HAP-1 (cell line): ENCODE results near the gene MST1.
"Not testable (repeated sequence)": the region's sequence is repeated elsewhere in the genome, so short reads cannot be mapped to it uniquely, and the experiment has no call there.

Source experiments
- DNase-seq, 2 experiments: peaks; one replicate each; pipeline ENCODE4 v3.0.0-alpha.2; 2016 to 2020; ENCODE audit warnings: low spot score in 2 of 2
- H3K27me3 ChIP-seq: fragments of 250-450 bp; sonication (Bioruptor Pico); 2 replicates; pipeline ENCODE4 v1.5.1; 2020; ENCODE audit warnings: low read depth, mild to moderate bottlenecking, moderate library complexity
- H3K36me3 ChIP-seq: fragments of 250-450 bp; sonication (Bioruptor Pico); replicated peaks from 2 replicates; pipeline ENCODE4 v1.5.1; 2020; ENCODE audit warnings: mild to moderate bottlenecking
- H3K4me1 ChIP-seq: fragments of 250-450 bp; sonication (Bioruptor Pico); 2 replicates; pipeline ENCODE4 v1.5.1; 2020; ENCODE audit warnings: mild to moderate bottlenecking
- H3K4me3 ChIP-seq: fragments of 250-450 bp; sonication (Bioruptor Pico); 2 replicates; pipeline ENCODE4 v1.5.1; 2020; ENCODE audit warnings: mild to moderate bottlenecking, moderate library complexity
- H3K9me3 ChIP-seq: fragments of 250-450 bp; sonication (Bioruptor Pico); 2 replicates; pipeline ENCODE4 v1.5.1; 2020; ENCODE audit warnings: mild to moderate bottlenecking, moderate library complexity
- in situ Hi-C: fragments of 300-500 bp; cut with MboI; formaldehyde crosslinking; loops from 3 replicates; pipeline ENCODE4 v1.14.3; 2020; ENCODE audit warnings: low sequenced_read_pairs, inconsistent platforms, mixed read lengths

The MST1 gene

DNA sequence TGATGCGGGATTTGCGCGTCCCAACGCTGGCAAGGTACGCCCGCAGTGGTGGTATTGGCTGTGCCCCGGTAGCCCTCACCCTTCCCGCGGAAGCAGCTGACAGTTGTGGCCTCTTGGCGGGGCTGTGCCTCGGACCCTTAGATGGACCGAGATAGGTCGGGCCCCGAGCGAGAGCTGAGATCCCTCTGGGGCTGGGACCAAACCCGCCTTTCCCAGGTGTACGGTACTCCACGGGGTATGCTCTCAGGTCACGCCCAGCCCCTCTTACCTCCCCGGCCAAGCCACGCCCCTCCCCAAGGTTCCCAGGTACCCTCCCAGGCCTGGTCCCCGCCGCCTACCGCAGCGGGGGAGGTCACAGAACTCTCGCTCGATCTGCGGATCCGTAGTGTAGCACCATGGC lies 2.9 kb downstream of the MST1 start:
- H3K4me3 ChIP-seq, H3K4me1 ChIP-seq: not testable (repeated sequence)

DNA sequence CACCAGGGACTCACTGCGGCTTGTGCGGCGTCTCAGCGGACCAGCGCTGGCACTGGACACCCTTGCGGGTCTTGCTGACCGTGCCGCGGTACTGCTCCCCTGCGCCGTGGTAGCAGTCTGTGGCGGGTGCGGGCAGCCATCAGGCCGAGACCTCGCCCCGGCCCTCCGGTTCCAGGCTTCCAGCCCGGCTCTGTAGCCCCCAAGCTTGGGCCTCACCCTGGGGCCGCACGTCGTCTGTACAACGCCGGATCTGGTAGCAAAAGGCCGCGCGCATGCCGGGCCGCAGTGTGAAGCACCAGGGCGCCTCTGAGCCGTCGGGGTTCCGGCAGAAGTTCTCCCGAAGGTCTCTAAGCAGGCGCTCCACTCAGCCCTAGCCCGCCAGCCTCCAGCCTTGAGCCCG lies 3.4 kb downstream of the MST1 start:
- H3K4me1 ChIP-seq, DNase-seq, H3K27me3 ChIP-seq, H3K9me3 ChIP-seq, H3K4me3 ChIP-seq, in situ Hi-C loops: not testable (repeated sequence)
- peaks cover 31% of the 10 kb centered on the region for H3K36me3 ChIP-seq

More for the DNA sequence above, 2.9 kb downstream of the MST1 start:
- H3K27me3 ChIP-seq, in situ Hi-C loops, H3K9me3 ChIP-seq, DNase-seq: not testable (repeated sequence)
- peaks cover 26% of the 10 kb centered on the region for H3K36me3 ChIP-seq

DNA sequence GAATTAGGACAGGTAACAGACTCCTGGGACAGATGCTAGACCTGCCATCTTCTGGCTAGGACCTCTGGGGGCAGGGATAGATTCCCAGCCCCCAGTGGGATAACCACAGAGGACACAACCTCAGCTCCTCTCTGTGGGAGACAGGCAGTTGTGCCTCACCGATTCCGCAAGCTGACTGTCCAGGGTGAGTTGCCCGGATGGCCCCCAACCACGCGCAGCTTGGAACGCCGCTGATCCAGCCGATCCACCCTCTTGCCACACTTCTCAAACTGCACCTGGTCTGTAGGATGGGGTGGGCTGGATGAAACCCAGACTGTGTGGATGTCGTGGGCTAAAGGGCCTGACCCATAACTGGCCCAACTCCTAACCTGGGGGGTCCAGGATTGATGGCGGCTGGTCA lies 4.2 kb downstream of the MST1 start:
- H3K4me3 ChIP-seq, H3K9me3 ChIP-seq, H3K27me3 ChIP-seq, DNase-seq, in situ Hi-C loops, H3K4me1 ChIP-seq: not testable (repeated sequence)
- H3K36me3 ChIP-seq = peaks cover 38% of the 10 kb centered on the region

DNA sequence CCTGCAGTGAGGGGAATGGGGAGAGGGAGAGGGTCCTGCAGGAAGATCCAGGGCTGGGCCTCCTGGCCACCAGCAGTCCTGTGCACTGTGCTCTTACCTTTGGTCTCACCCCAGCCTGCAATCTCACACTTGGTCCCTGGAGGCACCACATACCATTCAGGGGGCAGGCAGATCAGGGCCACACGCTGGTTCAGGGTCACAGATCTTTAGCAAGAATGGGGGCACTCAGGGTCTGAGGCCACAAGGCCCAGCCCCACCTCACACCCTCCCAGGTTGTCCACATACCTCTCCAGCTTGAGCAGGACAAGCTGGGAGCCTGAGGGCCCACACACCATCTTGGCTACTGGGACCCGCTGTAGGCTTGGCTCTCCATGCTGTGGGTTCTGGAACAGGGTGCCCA lies 4.8 kb downstream of the MST1 start:
- H3K4me1 ChIP-seq, H3K9me3 ChIP-seq, H3K4me3 ChIP-seq, in situ Hi-C loops, DNase-seq, H3K27me3 ChIP-seq: not testable (repeated sequence)
- peaks cover 44% of the 10 kb centered on the region for H3K36me3 ChIP-seq

DNA sequence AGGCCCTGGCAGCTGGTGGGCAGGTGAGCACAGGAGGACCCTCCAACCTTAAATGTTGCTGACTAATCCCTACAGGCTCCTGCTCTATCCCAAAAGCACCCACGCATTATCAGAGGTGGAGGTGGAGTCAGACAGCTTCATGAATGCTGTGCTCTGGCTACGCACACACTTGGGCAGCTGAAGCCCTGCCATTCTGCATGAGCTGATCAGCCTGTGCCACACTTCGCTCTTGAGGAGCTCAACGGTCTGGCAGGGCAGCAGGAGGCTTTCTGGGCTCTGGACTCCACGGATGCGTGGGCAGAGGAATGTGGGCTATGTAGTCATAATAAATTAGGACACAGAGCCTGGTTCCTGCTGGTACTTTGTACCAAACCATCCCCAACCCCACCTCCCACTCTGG lies 6.1 kb downstream of the MST1 start:
- in situ Hi-C loops = no loop called here
- H3K4me3 ChIP-seq = no peak overlapping the region

DNA sequence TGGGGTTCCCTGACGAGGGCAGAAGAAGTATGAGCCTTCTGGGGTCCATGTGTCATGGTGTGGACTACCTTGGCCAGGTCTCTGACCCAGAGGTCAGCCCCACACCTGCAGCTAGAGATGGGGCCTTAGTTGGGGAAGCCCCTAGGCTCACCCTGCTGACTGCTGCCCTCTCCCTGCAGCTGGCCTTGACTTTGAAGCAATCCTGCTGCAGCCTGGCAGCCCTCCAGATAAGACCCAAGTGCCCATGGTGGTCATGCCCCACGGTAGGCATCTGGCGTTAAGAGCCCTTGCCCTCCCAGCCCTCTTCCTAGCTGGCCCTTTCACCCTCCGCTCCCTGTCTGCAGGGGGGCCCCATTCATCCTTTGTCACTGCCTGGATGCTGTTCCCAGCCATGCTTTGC lies 7.7 kb downstream of the MST1 start:
- no peak for DNase-seq
- in situ Hi-C loops = no loop called here
- Histone ChIP-seq H3K36me3 (peaks cover 74% of the 10 kb centered on the region), H3K4me3 (no peak overlapping the region), H3K4me1 (no peaks in the 10 kb centered on the region), H3K9me3 (no peaks in the 10 kb centered on the region), H3K27me3 (no peaks in the 10 kb centered on the region)

More for the DNA sequence above, 6.1 kb downstream of the MST1 start:
- H3K36me3 ChIP-seq = peaks cover 57% of the 10 kb centered on the region
- H3K4me1 ChIP-seq = no peaks in the 10 kb centered on the region
- no peak for DNase-seq
- H3K9me3 ChIP-seq = no peaks in the 10 kb centered on the region
- H3K27me3 ChIP-seq = no peaks in the 10 kb centered on the region

DNA sequence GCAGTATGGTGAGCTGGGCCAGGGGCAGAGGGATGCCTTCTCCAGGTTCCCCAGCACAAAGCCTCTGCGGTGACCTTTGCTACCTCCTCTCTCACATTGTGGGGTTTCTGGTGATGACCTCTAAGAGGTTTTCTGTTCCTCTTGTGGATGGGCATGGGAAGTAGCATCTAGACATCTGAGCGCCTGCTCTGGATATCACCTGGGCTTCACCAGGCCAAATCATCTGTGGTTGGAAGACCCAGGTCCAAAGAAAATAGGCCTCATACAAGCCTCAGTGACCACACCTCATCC lies 8.1 kb downstream of the MST1 start:
- peaks cover 77% of the 10 kb centered on the region for H3K36me3 ChIP-seq
- in situ Hi-C loops = no loop called here
- H3K27me3 ChIP-seq = no peaks in the 10 kb centered on the region
- no peak for DNase-seq
- H3K4me1 ChIP-seq = no peaks in the 10 kb centered on the region
- H3K9me3 ChIP-seq = no peaks in the 10 kb centered on the region
- H3K4me3 ChIP-seq = no peak overlapping the region

DNA sequence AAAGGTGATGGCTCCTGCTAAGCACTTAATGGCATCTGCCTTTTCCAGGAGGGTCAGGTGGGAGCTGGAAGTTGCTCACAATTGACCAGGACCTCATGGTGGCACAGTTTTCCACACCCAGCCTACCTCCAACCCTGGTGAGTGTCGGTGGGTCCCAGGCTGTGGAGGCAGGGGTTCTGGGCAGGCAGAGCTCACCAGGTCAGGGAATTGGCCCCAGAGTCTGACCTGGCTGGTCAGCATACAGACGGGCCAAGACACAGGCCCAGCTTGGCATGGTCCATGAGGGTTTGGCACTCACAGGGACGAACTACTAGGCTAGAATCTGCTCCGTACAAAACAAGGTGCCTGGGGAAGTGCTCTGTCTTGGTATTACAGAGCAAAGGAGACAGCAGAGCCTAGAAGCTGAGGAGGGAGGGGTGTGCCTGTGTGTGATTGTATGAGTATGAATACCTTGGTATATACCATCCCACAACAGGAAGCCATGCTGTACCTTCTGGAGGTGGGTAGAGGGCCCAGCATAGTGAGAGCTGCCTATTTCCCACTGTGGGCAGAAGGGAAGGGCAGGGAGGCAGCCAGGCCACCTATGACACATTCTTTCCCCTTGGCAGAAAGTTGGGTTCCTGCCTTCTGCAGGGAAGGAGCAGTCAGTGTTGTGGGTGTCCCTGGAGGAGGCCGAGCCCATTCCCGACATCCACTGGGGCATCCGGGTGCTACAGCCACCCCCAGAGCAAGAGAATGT lies 8.6 kb downstream of the MST1 start:
- peaks cover 82% of the 10 kb centered on the region for H3K36me3 ChIP-seq
- no peak for DNase-seq
- H3K4me3 ChIP-seq = no peak overlapping the region
- H3K27me3 ChIP-seq = no peaks in the 10 kb centered on the region
- in situ Hi-C loops = no loop called here
- no peaks in the 10 kb centered on the region for H3K4me1 ChIP-seq
- no peaks in the 10 kb centered on the region for H3K9me3 ChIP-seq

DNA sequence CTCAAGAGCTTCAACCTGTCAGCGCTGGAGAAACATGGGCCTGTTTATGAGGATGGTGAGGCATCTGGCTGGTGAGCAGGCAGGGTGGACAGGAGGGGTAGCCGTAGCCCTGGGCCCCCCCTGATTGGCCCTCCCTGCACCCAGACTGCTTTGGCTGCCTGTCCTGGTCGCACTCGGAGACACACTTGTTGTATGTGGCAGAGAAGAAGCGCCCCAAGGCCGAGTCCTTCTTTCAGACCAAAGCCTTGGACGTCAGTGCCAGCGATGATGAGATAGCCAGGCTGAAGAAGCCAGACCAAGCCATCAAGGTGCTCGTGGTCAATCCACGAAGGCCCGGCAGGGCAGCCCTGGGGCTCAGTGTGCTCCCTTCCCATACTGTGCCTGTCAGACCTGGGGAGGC lies 13.4 kb downstream of the MST1 start:
- no peaks in the 10 kb centered on the region for H3K9me3 ChIP-seq
- in situ Hi-C loops = no loop called here
- no peak for DNase-seq
- no peak overlapping the region for H3K4me3 ChIP-seq
- H3K36me3 ChIP-seq = peaks cover 56% of the 10 kb centered on the region
- no peaks in the 10 kb centered on the region for H3K27me3 ChIP-seq
- peaks cover 12% of the 10 kb centered on the region for H3K4me1 ChIP-seq

DNA sequence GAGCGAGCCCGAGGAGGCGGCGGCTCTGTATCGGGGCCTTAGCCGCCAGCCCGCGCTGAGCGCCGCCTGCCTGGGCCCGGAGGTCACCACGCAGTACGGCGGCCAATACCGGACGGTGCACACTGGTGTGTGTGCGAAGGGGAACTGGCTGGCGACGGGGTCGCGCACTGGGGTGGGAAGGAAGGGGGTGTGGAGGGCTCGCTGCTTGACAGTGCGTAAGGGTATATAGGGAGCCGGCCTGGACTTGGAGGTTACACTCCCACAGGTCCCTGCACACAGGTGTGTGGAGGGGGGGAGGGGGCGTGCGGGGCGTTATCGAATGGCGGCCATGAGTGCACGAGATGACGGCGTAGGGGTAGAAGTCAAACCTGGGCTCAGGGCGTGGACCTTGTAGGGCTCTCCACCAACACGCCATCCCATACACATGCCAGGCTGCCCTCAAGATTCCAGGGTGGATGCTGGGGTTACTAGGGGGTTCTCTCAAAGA lies 14.7 kb downstream of the MST1 start:
- Histone ChIP-seq H3K36me3 (peaks cover 42% of the 10 kb centered on the region), H3K4me1 (peaks cover 12% of the 10 kb centered on the region), H3K9me3 (no peaks in the 10 kb centered on the region), H3K27me3 (no peaks in the 10 kb centered on the region), H3K4me3 (peak overlapping the region; percentile 89)
- DNase-seq = no peak
- in situ Hi-C loops = loop anchor here (5.0 kb wide), 1 partner anchor 127 kb away; no protein-coding TSS in a partner anchor

DNA sequence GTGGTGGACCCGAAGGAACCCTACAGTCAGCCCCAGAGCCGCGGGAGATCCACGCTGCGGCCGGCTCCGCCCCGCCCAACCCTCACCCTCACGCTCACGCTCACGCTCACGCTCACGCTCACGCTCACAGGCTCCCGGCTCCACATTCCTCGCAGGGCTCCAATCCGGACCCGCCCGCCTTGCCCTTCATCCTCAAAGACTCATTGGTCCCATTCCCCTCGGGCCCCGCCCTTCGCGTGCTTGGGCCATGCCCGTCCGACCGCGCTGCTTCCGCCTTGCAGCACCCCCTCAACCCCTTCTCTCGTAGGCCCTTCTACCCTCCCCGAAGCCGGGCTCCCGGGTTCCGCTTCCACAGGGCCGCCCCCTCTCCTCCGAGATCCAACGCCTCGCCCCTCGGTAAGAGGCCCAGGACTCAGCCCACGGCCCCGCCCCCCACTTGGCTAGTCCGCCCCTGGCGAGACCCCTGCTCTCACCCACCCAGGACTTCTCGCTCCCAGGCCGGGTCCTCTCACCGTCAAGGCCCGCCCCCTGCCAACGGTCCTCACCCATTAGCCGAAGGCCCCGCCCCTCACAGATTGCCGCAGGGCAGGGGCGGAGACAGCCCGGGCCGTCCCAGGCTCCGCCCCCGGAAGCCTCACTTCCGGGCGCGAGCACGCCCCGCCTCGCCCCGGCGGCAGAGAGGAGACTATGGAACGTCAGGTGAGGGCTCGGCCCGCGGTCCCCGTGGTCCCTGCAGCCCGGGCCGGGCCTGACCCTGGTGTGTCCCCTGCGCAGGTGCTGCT lies 15.4 kb downstream of the MST1 start, which contains the start of gene APEH:
Gene APEH, plus strand, starts transcription at position 637 of the 782 bp plus-strand sequence. Its CDS starts 51 bp downstream, at position 688.
- peak; percentile 95 to 99 for DNase-seq
- peaks cover 36% of the 10 kb centered on the region for H3K36me3 ChIP-seq
- in situ Hi-C loops = loop anchor here (5.0 kb wide), 1 partner anchor 127 kb away; no protein-coding TSS in a partner anchor

DNA sequence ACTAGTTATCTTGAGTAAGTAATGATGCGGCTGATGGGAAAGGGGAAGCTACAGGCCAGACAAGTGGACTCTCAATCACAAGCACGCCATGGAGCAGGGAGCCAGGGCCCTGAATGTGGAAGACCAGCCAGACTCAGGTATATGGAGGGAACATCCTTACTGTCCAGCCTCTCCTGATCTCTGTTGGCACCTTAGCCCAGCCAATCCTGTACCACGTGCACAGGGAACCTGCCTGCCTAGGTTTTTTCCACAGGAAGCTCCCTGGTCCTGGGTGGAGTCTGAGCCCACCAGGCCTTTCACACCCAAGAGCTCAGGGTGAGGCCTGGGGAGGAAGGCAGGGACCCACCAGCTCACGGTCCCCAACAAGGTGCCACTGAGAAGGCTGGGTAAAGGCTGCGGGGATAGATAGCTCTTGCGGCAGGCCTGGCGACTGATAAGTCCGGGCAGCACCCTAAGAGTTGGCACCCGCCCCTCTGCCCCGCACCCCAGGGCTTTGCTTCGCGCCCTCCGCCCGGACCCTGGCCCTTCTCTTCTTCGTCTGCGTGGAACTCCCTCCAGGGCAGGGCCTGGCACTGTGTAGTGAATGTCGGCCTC lies 16.1 kb downstream of the MST1 start:
- in situ Hi-C loops = loop anchor here (5.0 kb wide), 1 partner anchor 126 kb away; no protein-coding TSS in a partner anchor
- DNase-seq = peak in 1 of 2 experiments; percentile 5

More for the DNA sequence above, 15.4 kb downstream of the MST1 start, which contains the start of gene APEH:
- no peaks in the 10 kb centered on the region for H3K27me3 ChIP-seq
- peak within 1 kb of the TSS; percentile 89 for H3K4me3 ChIP-seq
- H3K4me1 ChIP-seq = peaks cover 12% of the 10 kb centered on the region
- no peaks in the 10 kb centered on the region for H3K9me3 ChIP-seq

DNA sequence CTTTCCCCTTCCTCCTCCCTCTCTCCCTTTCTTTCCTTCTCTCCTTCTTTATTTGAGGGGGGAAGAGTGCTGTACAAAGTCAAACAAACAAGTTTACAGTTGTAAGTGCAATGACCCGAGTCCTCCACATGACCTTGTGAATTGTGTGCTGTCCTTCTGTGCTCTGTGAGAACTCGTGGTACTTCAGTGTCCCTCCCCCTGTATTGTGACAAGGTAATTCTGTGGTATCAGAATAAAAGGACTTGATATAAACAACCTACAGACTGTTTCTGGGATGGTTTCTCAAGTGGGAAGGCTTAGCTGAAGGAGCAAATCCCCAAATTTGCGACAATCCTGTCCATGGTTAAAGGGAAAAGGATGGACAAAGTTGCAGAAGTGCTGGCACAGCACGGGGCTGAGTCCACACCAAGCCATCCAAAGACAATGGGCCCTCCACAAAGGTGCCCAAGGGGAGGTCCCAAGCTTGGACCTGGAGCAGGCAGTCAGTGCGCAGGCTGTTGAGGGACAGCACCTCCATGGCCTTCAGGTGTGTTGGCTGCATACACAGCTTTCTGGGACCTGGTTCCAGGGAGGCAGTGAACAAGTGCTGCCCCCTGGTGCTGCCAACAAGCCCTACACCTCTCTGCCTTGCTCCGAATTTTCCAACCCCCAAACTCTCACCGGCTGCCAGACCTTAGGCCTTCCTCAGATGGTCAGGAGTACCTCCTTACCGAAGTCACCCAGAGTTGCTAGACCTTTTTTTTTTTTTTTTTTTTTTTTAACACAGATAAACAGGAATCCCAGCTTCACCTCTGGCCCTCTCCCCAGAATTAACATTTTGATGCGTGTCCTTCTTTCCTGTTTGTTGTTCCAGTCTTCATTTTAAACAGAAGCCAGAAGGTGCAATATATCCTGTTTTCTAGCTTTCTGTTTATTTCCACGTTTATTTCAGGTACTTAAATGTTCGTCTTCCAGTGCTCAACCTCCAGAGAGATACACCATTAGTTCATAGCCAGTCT lies 17.7 kb downstream of the MST1 start:
- peaks cover 12% of the 10 kb centered on the region for H3K4me1 ChIP-seq
- peak; percentile 59 to 86 for DNase-seq
- peaks cover 13% of the 10 kb centered on the region for H3K36me3 ChIP-seq
- in situ Hi-C loops = loop anchor here (5.0 kb wide), 1 partner anchor 124 kb away; no protein-coding TSS in a partner anchor
- no peaks in the 10 kb centered on the region for H3K27me3 ChIP-seq
- H3K9me3 ChIP-seq = no peaks in the 10 kb centered on the region
- no peak overlapping the region for H3K4me3 ChIP-seq

More for the DNA sequence above, 16.1 kb downstream of the MST1 start:
- no peaks in the 10 kb centered on the region for H3K27me3 ChIP-seq
- peaks cover 29% of the 10 kb centered on the region for H3K36me3 ChIP-seq
- peak overlapping the region; percentile 89 for H3K4me3 ChIP-seq
- peaks cover 12% of the 10 kb centered on the region for H3K4me1 ChIP-seq
- H3K9me3 ChIP-seq = no peaks in the 10 kb centered on the region
